GM18951 (cell line): ENCODE results near the gene CDYL.
"Not testable (repeated sequence)": the region's sequence is repeated elsewhere in the genome, so short reads cannot be mapped to it uniquely, and the experiment has no call there.

Experiments
- POLR2A ChIP-seq: IDR thresholded peaks from 4 replicates; pipeline ENCODE4 v1.6.1; 2011; ENCODE audit warnings: mild to moderate bottlenecking; ENCODE audit not compliant: insufficient read length, insufficient read depth; ENCODE audit errors: extremely low read depth
- in situ Hi-C: fragments of 300-500 bp; cut with MboI; formaldehyde crosslinking; loops from one replicate; pipeline ENCODE4 v1.12.0; 2022; ENCODE audit warnings: low sequenced_read_pairs, mixed read lengths, inconsistent platforms; ENCODE audit not compliant: unreplicated experiment

CDYL gene

GRCh38 chr6:4852938-4853337 is 76.7 kb downstream of the CDYL start:
- no peak for TF ChIP-seq POLR2A
- in situ Hi-C loops: no loop called here

- TF ChIP-seq POLR2A: no peak
- in situ Hi-C loops: no loop called here
Measured at GRCh38 chr6:4853349-4853748, 77.1 kb downstream of the CDYL start.

GRCh38 chr6:4853782-4854511 is 77.7 kb downstream of the CDYL start:
- in situ Hi-C loops: no loop called here
- no peak for TF ChIP-seq POLR2A

GRCh38 chr6:4856785-4857184 is 80.6 kb downstream of the CDYL start:
- no peak for TF ChIP-seq POLR2A
- in situ Hi-C loops: no loop called here

- in situ Hi-C loops: no loop called here
- no peak for TF ChIP-seq POLR2A
Measured at GRCh38 chr6:4858194-4859015, 82.2 kb downstream of the CDYL start.

GRCh38 chr6:4860387-4860786 is 84.2 kb downstream of the CDYL start:
- in situ Hi-C loops: no loop called here
- no peak for TF ChIP-seq POLR2A

- in situ Hi-C loops: no loop called here
- TF ChIP-seq POLR2A: no peak
Measured at GRCh38 chr6:4861564-4861963, 85.4 kb downstream of the CDYL start.

DNA sequence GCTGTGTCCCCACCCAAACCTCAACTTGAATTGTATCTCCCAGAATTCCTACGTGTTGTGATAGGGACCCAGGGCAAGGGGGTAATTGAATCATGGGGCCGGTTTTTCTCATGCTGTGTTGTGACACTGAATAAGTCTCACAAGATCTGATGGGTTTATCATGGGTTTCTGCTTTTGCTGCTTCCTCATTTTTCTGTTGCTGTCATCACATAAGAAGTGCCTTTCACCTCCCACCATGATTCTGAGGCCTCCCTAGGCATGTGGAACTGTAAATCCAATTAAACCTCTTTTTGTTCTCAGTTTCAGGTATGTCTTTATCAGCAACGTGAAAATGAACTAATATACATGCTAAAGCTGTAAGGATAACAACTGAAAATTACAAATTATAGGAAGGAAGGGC is 88.3 kb downstream of the CDYL start:
- no peak for TF ChIP-seq POLR2A
- in situ Hi-C loops: no loop called here

GRCh38 chr6:4865006-4865405 is 88.8 kb downstream of the CDYL start:
- in situ Hi-C loops: not testable (repeated sequence)

GRCh38 chr6:4870821-4871494 is 94.8 kb downstream of the CDYL start:
- in situ Hi-C loops: no loop called here

GRCh38 chr6:4871825-4872224 is 95.6 kb downstream of the CDYL start:
- in situ Hi-C loops: no loop called here
- TF ChIP-seq POLR2A: no peak

More at GRCh38 chr6:4870821-4871494, 94.8 kb downstream of the CDYL start:
- no peak for TF ChIP-seq POLR2A

- no peak for TF ChIP-seq POLR2A
- in situ Hi-C loops: no loop called here
Measured at GRCh38 chr6:4872841-4873240, 96.6 kb downstream of the CDYL start.

- no peak for TF ChIP-seq POLR2A
- in situ Hi-C loops: no loop called here
Measured at GRCh38 chr6:4873928-4874327, 97.7 kb downstream of the CDYL start.

DNA sequence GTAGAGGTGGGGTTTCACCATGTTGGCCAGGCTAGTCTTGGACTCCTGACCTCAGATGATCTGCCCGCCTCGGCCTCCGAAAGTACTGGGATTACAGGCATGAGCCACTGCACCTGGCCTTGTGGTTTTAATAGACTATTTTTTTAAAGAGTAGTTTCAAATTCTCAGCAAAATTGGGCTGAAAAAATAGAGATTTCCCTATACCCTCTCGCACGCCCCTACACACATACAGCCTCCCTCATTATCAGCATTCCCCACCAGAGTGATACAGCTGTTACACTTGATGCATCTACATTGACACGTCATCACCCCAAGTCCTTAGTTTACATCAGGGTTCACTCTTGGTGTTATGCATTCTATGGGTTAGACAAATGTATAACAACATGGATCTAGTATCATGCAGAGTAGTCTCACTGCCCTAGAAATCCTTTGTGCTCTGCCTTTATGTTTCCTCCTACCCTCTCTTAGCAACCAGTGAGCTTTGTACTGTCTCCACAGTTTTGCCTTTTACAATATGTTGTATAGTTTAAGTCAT is 103.6 kb downstream of the CDYL start:
- no peak for TF ChIP-seq POLR2A
- in situ Hi-C loops: no loop called here

DNA sequence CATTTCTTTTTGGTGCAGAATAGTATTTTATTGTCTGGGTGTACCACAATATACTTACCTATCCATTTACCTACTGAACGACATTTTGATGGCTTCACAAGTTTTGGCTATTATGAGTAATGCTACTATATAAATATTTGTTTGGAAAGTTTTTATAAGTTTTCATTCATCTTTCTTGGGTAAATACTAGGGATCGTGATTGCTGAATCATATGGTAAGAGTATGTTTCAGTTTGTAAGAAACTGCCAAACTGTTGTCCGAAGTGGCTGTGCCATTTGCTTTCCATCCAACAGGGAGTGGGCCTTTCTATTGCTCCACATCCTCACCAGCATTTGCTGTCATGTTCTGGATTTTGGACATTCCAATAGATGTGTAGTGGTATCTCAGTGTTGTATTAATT is 104.2 kb downstream of the CDYL start:
- in situ Hi-C loops: no loop called here

More for the DNA sequence above, 104.2 kb downstream of the CDYL start:
- TF ChIP-seq POLR2A: no peak
